Measurements from ENCODE around the gene KRT15. TPM values are rescaled to one million over a fixed set of nuclear protein-coding genes. Genes with fewer than 3 reads are reported as not detected.

The KRT15 gene
- total RNA-seq, 1 donor from 2014 or later, result 24.1 TPM

DNA sequence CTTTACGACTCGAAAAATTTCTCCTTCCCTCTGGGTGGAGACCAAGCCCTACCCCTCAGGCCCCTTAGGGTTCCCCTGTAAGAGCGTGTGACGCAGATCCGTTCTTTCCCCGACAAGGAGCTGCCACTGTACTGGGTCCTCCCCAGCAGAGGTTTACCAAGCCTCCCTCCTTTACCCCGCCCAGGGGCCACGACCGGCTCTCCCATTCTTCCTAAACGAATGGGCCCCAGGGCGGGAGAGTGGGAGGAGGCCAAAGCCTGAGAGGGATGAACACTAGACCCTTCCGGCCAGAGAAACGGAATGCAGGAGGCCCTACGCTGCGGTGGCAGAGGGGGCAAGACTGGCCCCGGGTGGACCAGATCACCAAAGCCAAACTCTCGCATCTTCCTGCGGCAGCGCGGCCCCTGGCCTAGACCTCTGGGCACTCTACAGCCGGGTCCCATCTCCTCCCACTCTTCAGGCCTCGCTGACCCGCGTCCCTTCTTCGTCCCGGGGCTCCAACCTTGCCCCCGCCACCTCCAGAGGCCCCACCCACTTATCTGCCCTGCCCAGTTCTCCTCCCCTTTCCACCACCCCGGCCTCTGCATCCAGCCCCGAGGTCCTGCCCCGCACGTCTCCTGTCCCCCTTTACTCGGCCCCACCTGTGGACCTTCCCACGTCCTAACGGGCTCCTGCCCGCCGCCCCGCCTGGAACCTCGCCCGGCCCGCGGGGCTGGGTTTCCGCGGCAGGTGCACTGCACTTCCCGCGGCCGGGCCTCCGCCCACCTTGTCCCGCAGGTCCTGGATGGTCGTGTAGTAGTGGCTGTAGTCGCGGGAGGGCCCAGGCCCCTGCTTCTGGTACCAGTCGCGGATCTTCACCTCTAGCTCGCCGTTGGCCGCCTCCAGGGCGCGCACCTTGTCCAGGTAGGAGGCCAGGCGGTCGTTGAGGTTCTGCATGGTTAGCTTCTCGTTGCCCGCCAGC, 8.7 kb upstream of the KRT15 start:
- DNase-seq (ENCODE audit: low spot score), result peak; percentile 73

DNA sequence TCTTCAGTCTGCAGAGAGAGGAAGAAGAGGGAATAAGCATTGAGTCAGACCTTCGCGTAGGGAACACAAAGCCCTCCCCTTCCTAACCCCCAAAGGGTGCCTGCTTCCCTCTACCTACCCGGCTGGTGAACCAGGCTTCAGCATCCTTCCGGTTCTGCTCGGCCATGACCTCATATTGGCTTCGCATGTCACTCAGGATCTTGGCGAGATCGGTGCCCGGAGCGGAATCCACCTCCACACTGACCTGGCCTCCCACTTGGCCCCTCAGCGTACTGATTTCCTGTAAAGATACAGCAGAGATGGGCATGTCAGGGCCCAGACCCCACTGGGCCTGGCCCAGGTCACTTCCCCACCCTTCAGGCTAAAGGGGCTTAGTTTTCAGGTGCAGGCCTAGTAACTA, 5.6 kb upstream of the KRT15 start:
- no peak for DNase-seq (ENCODE audit: low spot score)

DNA sequence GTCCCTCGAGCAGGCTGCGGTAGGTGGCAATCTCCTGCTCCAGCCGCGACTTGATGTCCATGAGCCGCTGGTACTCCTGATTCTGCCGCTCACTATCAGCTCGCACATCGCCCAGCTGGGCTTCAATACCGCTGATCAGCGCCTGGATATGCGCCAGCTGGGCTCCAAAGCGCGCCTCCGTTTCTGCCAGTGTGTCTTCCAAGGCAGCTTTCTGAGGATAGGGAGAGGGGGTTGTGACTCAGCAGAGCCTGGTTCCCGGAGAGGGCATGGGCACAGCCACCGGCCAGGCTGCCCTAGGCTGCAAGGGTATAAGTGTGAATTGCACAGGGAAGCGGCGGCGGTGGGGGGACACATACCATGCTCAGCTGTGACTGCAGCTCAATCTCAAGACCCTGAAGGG, 5.1 kb upstream of the KRT15 start:
- no peak for DNase-seq (ENCODE audit: low spot score)

DNA sequence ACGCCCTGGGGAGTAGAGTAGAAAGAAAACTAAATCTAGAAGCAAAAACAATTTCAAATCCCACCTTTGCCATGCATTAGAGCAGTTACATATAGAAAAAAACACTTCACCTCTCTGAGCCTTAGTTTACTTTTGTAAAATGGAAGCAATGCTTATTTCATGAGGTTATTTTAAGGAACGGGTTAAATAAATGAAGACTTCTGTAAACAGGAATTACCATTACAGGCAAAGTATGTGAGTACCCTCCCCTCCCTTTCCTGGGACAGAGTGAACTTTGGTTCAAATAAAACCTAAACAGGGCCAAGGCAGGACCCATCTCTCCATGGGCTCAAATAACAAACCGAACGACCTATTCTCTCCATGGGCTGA, 4.5 kb upstream of the KRT15 start:
- DNase-seq (ENCODE audit: low spot score), result no peak

DNA sequence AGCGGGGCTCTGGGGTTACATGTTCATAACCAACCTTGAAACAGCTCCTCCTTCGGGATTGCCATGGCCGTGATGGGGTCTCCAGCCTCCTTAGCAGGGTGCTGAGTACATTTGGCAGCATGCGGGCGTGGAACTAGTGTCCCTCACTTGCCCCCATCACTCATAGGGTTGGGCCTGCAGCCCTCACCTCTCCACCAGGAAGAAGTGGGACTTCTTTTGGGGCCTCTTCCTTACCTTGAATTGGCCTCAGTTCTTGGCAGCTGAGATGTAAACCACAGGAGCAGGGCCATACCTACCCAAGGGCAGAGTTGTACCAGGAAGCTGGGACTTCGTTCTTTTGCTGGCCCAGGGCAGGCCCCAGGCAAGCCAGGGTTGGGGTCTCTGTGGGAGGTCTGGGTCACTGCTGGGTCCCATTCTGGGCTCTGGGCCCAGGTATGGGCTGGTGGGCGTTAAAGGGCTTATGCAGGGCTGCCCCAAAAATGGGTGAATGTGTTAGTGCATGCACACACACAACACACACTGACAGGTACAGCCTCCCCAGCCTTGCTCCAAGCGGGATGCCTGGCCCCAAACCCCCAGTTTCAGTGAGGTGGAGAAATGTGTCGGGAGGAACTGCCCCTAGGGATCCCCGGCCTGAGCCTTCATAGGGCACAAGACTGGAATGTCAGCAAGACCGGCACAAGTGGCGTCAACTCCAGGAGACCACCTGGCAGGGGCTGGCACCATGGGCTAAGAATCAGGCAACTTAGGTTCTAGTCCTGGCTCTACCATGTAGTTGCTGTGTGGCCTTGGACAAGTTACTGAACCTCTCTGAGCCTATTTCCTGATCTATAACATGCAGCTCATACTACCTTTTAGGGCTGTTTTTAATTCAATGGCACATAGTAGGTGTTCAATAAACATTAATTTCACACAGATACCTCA, 3.9 kb upstream of the KRT15 start:
- peak; percentile 49 for DNase-seq (ENCODE audit: low spot score)

DNA sequence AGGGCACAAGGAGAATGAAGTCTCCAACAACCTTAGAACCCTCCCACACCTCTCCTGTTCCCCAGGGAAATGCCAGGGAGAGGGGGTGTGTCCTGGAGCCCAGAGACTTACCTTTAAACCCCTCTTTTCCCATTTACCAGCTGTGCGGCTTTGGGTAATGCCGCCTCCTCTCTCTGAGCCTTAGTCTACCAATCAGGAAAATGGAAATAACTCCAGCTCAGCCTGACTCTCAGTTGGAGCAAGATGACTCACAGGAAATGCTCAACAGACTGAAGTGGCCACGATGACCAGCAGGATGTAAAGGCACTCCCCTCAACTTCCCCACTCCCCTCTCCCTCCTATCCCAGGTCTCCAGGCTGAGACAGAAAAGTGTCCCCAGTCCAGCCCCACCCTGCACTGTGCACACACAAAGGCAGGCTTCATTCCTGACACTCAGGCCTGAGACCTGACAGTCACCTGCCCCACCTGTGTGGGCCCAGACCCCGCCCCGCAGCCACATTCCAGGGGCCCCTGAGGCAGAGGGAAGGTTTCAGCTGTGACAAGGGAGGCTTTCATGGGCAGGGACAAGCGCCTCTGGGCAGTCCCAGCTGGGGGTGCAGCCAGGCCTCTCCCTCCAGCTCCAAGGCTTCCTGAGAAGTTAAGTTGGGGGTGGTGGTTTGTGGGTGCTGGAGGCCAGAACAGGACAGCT, 3.0 kb upstream of the KRT15 start:
- peak; percentile 45 for DNase-seq (ENCODE audit: low spot score)

DNA sequence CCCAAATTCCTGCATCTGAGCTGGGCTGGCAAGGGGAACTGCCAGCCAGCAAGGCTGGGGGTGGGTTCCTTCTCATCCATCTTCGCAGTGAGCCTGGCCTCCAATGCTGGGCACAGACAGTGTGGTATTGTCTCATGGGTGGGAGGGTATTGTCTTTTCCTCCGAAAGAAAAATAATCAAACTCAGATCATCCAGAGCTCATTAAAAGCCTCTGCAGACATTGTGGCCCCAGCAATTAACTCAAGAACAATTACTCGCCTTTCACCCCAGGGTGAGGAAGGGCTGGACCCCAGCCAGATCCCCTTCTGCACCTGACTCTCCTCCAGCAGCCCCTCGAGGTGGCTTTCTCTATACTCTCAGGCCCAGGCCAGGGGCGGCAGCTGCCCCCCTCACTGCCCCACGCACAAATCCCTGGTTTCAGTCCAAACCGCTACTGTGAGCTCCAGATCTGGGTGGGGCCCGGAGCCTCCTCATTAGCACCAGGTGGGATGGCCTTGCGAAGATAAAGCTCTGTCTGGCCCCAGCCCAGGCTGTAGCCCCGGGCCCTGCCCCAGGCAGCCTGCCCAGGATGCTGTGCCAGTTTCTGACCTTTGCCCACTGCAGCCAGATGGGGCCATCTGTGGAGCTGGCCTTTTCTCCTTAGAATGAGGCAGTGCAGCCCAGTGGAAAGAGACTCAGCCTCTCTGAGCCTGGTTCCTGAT, 2.3 kb upstream of the KRT15 start:
- DNase-seq (ENCODE audit: low spot score), result no peak

DNA sequence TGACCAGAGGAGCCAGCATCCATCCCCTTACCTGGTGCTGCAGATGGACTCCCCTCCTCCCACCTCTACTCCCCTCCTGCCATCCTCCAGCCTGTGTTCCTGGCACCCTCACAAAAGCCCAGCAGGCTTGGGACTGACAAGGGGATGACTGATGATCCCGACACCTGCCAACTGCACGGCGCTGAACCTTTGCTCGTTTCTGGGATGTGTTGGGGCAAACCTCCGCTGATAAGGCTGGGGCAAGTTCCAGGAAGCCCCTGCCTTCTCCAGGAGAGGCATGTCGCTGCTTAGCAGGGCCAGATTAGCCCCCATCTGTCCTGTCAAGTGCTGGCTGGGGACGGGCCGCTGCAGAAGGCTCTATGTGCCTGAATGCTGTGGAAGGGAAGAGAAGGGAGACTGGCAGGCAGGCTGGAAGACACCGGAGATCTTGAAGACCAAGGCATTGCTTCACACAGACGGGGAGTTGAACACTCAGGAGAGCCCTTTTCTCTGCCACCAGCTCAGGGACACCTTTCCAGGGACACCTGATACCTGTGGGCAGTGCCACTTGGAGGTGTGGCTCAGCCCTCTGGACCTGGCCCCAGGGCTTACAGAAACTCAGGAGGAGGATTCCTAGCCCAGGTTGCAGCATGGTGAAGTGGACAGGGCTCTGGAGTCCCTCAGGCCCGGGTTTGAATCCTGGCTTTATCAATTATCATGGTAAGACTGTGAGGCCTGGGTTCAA, 973 bp upstream of the KRT15 start:
- peak; percentile 64 for DNase-seq (ENCODE audit: low spot score)

DNA sequence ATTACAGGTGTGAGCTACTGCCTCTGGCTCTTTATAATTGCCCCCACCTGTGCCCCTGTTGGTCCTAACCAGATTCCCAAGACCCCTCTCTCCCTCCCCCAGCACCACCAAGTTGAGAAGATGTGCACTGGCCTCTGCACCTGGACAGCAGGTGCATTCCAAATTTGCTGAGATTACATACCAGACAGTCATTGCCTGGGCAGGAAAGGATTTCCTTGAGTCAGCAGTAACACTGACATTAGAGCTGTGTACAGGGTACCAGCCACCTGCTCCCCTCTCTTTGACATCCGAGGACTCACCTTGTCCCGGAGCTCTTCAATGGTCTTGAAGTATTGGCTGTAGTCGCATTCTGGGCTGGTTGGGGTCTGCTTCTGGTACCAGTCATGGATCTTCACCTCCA, 659 bp downstream of the KRT15 start:
- DNase-seq (ENCODE audit: low spot score), result no peak

DNA sequence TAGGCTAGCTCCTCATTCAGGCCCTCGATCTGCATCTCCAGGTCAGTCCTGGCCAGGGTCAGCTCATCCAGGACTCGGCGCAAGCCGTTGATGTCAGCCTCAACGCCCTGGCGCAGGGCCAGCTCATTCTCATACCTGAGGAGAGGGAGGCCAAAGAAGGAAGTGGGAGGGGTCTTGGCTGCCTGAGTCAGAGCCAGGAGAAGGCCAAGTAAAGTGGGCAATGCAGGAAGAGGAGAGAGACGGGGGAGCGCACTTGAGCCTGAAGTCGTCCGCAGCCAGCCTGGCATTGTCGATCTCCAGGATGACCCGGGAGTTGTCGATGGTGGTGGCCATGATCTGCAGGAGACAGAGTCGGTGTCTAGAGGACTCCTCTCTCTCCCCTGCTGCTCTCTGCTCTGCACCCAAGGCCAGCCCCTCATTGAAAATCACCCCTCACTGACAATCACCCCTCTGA, 1.8 kb downstream of the KRT15 start:
- no peak for DNase-seq (ENCODE audit: low spot score)

DNA sequence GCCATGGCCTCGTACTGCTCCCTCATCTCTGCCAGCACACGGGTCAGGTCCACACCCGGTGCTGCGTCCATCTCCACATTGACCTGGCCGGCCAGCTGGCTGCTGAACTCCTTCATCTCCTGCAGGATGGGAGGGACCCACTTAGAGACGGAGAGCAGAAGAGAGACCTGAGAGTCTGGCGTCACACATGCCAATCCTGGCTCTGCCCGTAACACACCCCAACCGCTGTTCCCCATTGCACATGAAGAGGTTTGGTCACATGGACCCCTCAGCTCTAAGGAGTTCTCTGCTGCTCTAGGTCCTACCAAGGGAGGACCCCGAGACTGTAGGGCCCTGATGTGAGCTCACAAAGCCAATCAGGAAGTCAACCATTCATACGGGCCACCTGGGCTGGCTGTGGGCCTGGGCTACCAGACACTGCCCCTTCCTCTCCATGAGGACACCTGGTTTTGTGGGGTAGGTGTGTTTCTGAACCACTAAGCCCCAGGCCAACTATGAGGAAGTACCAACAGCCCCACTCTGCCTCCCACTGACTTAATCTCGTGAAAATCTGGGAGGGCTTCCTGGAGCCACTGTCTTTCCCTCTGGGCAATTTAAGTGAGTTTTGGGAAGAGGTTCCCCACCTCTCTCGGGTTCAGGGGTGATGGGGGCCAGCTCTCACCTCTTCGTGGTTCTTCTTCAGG, 2.4 kb downstream of the KRT15 start:
- DNase-seq (ENCODE audit: low spot score), result no peak

DNA sequence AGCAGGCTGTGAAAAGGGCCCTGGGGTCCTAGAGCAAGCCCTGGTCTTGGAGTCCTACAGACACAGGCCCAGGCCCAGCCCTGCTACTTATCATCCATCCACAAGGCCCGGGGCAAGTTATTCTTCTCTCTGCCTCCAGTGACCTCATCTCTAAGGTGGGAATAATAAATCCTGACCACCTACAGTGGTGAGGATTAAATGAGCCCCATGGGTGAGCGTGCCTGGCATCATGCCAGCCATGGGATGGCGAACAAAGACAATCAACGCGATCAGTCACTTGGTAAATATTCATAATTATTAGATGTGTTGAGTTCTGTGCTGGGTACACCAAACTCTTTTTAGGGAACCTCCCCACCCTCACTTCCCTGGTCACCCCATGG, 5.5 kb downstream of the KRT15 start:
- DNase-seq (ENCODE audit: low spot score), result no peak

DNA sequence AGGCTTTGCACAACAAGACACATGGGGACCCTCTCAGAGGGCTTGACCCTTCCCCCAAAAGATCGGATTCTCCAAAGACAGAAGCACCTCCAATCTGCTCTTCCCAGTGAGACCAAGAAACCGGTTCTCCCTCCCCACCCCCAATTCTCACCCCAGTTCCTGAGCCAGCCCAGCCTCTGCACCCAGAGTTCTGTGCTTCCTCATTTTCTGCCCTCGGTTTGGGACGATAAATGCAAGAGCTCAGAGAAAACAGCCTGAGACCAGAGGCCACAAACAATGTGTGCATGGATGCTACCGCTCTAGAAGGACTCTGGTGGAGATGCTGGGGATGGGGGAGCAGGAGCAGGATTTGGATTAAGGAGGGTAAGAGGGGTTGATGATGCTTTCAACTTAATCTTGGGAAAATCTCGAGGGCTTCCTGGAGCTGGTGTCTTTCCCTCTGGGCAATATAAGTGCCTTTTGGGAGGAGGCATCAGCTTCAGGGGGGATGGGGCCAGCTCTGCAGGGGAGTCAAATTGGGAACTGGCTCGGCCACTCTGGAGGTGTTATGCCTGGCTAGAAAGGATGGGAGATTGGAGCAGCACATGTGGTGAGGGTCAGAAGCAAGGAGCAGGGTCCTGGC, 6.0 kb downstream of the KRT15 start:
- DNase-seq (ENCODE audit: low spot score), result no peak

DNA sequence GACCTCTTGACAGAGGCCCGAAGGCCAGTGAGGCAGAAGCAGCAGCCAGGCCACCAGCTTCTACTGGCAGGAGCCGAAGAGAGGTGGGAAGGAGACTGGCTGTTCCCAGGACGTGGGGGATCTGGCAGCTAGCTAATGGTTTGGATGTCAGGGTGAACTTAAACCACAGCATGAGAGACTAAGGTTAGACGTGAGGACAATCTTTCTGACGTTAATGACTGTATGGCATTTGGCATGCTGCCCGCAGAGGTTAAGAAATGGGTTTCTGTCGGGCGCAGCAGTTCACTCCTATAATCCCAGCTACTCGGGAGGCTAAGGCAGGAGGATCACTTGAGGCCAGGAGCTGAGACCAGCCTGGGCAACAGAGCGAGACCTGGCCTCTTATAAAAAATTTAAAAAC, 7.0 kb downstream of the KRT15 start:
- DNase-seq (ENCODE audit: low spot score), result no peak

DNA sequence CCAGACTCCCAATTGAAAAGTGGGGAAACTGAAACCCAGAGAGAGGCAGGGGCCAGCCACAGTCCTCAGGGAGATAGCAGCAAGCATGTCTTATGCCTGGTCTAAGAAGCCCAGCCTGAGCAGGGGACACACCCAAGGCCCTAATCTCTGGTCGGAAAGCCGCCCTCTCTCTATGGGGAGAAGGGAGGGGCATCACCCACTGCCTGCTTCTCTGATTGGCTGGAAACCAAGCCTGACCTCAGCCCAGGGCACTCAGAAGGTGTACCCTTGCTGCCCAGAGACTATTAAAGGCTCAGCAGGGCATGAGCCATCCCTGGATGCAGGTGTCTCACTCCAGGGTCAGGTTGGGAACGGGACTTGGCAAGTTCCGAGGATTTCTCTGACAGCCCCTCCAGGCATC, 7.6 kb downstream of the KRT15 start:
- DNase-seq (ENCODE audit: low spot score), result peak; percentile 72

DNA sequence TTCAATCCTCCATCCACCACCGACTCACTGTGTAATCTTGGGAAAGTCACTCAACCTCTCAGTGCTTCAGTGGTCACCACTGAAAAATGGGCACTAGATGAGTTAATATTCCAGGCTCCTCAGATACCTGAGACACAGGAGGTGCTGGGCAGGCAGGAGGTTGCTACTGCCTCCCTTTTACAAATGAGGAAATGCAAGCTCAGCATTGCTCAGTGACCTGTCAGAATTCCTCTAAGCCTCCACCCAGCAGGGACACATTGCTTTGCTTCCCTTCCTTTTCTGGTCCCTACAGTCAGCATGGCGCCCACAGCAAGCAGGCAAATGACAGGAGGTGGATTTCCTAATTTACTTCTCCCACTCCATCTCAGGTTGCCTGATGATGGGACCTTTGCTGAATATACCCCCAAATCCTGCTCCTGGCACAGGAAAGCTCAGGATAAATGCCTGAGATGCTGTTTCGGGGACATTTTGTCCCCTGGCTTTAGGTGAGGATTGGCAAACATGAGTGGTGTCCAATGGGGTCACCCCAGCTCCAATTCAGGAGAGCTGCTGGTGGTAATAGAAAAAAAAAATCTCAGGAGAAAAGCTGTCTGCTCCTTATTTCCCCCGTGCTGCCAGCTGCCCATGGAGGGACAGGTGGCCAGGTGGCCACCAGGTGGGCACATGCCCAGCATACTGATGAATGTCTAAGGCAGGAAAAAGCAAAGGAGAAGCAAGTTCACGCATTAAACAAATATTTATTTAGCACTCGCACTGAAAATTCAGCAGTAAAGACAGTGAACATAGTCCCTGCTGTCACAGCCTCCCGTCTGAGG, 8.2 kb downstream of the KRT15 start:
- DNase-seq (ENCODE audit: low spot score), result no peak

DNA sequence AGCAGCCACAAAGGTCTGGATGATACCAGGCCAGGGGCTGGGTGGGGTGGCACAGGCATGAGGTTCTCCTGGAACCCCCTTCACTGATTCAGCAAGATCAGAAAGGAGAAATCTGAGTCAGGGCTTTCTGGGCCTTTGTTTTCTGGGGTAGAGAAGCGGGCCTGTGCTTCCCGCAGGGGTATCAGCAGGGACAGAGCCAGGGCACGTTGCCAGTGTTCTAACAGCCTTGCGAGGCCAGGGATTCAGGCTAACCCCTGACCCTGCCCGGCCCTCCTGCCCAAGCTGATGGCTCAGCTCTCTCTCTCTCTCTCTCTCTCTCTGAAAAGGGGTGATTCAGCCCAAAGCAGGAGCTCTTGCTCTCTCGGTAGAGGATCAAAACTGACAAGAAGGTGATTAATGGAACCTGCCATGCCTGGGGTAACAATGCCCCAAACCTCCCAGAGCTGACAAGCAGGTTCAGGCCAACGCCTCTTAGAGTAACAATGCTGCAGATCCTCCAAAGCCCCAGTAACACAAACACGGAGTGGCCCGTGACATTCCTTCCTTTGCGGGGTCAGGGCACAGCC, 11.3 kb downstream of the KRT15 start:
- peak; percentile 59 for DNase-seq (ENCODE audit: low spot score)

All from umbilical cord (tissue), 2 donors.